SJSA1 (cell line): ENCODE data around the gene TRAF3IP3. TPM values are rescaled to one million over a fixed set of nuclear protein-coding genes. Genes with fewer than 3 reads are reported as not detected.
A peak's percentile ranks its signal among the peaks of the same experiment; 100 is the strongest.
"Not testable (repeated sequence)": the region's sequence is repeated elsewhere in the genome, so short reads cannot be mapped to it uniquely, and the experiment has no call there.

Experiments
- DNase-seq, 2 experiments: peaks; one replicate each; pipeline ENCODE4 v3.0.0-alpha.2; 2015 to 2020; ENCODE audit warnings: low spot score in 2 of 2, low read depth in 1 of 2
- H3K27ac ChIP-seq: fragments of 250-450 bp; sonication (Bioruptor Pico); 2 replicates; pipeline ENCODE4 v1.5.1; 2020; ENCODE audit warnings: mild to moderate bottlenecking, moderate library complexity
- H3K27me3 ChIP-seq: fragments of 250-450 bp; sonication (Bioruptor Pico); replicated peaks from 2 replicates; pipeline ENCODE4 v1.5.1; 2020; ENCODE audit warnings: mild to moderate bottlenecking, moderate library complexity
- H3K36me3 ChIP-seq: fragments of 250-450 bp; sonication (Bioruptor Pico); 2 replicates; pipeline ENCODE4 v1.5.1; 2020; ENCODE audit warnings: mild to moderate bottlenecking
- H3K4me1 ChIP-seq: fragments of 250-450 bp; sonication (Bioruptor Pico); replicated peaks from 2 replicates; pipeline ENCODE4 v1.6.1; 2021; ENCODE audit warnings: mild to moderate bottlenecking
- H3K4me3 ChIP-seq: fragments of 250-450 bp; sonication (Bioruptor Pico); 2 replicates; pipeline ENCODE4 v1.5.1; 2020; ENCODE audit warnings: mild to moderate bottlenecking
- H3K9me3 ChIP-seq: fragments of 250-450 bp; sonication (Bioruptor Pico); replicated peaks from 2 replicates; pipeline ENCODE4 v1.5.1; 2020; ENCODE audit warnings: mild to moderate bottlenecking
- total RNA-seq: library from RNA; depleted of rRNA; stranded (reverse); fragments of >200 nt; shearing (Covaris generic); gene quantifications from 2 replicates; pipeline ENCODE4 v1.2.3, GENCODE V29; 2014

The TRAF3IP3 gene
- total RNA-seq, 1 experiment from 2014 or later: not detected

DNA sequence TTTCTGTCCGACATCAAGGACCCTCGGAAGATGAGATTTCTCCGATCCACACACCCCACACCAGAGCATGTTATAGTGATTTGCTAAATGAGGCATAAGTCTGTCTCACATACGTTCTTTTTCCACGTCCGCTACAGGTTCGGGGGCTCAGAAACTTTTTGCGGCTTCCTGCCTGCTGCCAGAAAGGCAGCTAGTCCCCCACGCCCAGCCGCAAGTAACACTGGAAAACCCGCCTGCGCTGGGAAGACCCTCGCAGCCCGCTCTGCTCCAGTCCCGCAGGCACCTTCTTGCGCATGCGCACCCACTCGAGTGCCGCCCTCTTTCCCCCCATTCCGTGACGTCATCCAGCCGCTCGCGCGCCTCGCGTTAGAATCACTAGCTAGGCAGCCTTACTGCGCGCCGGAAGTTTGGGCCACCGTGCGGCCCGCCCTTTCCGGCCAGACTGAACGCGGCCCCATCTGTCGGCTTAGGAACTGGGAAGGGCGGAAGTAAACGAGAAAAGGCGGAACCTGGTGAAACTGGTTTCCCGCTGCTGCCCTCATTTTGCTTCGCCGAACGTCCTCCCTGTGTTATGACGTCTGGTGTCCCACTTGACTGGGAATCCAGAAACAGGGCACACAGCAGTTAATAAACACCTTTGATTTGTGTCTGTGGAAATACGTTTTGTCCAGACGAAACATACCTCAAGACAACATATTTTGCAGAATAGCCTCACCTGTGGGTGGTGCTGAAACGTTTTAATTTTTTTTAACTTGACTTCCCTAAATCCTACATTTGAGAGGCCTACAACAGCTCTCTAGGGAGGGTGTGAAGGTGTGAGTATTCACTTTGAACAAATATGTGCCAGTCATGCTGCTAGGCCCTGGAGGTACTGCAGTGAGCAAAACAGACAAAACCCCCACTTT is 28.7 kb downstream of the TRAF3IP3 start, which contains the start of gene C1orf74:
TSS of gene C1orf74 (minus strand) at position 295 of the 905 bp plus-strand sequence. CDS start 925 bp downstream, outside the sequence.
- peaks cover 4% of the 10 kb centered on the region for H3K4me1 ChIP-seq
- no peaks in the 10 kb centered on the region for H3K27me3 ChIP-seq
- H3K9me3 ChIP-seq: no peaks in the 10 kb centered on the region; the same call in 1 of the 2 replicates
- peak within 1 kb of the TSS; percentile 63 for H3K27ac ChIP-seq
- H3K4me3 ChIP-seq: peak within 1 kb of the TSS; percentile 55
- 0 out of 2 replicates have a peak, but pooled peaks cover 5% of the 10 kb centered on the region for H3K36me3 ChIP-seq
- peak; percentile 98 for DNase-seq

- Histone ChIP-seq H3K36me3 (0 out of 2 replicates have a peak, but pooled peaks cover 5% of the 10 kb centered on the region), H3K4me3 (no peak overlapping the region), H3K9me3 (no peaks in the 10 kb centered on the region; the same call in 1 of the 2 replicates), H3K27ac (no peak overlapping the region), H3K4me1 (peaks cover 11% of the 10 kb centered on the region), H3K27me3 (no peaks in the 10 kb centered on the region)
- DNase-seq: no peak
Observed at GRCh38 chr1:209785592-209785991, 29.7 kb downstream of the TRAF3IP3 start.

DNA sequence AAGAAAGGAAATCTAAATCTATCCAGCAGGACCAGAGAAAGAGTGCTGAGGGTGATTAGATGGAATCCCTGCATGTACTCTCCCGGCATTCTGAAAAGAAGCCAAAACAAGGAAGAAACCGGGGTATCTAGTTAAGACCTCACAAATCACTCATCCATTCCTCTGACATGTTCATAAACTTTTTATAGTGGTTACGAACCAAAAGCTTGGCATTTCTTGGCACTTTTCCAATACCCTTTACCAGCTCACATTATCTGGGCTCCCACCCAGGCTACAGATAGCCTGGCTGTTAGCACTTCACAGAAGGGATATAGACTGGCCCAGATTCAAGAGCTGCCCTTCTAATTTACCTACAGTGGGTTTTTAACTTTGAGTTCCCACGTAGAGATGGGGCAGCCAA is 30.3 kb downstream of the TRAF3IP3 start:
- no peak for DNase-seq
- peaks cover 11% of the 10 kb centered on the region for H3K4me1 ChIP-seq
- no peak overlapping the region for H3K4me3 ChIP-seq

DNA sequence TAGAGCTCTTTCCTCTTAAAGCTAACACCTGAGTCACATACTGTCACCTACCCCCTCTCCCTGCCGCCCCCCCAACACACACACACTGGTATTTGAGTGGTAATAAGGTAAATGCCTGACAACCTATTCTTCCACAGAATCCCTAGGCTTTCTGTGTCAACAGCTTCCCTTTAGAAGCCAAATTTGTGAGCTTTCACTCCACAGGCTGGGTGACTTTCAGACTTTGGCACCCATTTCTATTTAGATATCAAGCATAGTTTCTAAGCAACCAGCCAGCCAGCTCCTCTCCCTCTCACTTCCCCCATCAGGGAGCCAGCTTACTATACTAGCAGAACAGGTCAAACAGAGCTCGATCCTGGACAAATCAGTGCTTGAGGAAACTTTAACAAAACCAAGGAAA is 31.7 kb downstream of the TRAF3IP3 start:
- no peaks in the 10 kb centered on the region; the same call in 1 of the 2 replicates for H3K9me3 ChIP-seq
- H3K4me1 ChIP-seq: peaks cover 11% of the 10 kb centered on the region
- 0 out of 2 replicates have a peak, but pooled peaks cover 4% of the 10 kb centered on the region for H3K27me3 ChIP-seq
- H3K27ac ChIP-seq: no peak overlapping the region
- DNase-seq: no peak
- no peak overlapping the region for H3K4me3 ChIP-seq
- H3K36me3 ChIP-seq: 0 out of 2 replicates have a peak, but pooled peaks cover 3% of the 10 kb centered on the region

More for the DNA sequence above, 30.3 kb downstream of the TRAF3IP3 start:
- Histone ChIP-seq H3K27ac (no peak overlapping the region), H3K9me3 (no peaks in the 10 kb centered on the region; the same call in 1 of the 2 replicates), H3K27me3 (0 out of 2 replicates have a peak, but pooled peaks cover 4% of the 10 kb centered on the region), H3K36me3 (0 out of 2 replicates have a peak, but pooled peaks cover 5% of the 10 kb centered on the region)

DNA sequence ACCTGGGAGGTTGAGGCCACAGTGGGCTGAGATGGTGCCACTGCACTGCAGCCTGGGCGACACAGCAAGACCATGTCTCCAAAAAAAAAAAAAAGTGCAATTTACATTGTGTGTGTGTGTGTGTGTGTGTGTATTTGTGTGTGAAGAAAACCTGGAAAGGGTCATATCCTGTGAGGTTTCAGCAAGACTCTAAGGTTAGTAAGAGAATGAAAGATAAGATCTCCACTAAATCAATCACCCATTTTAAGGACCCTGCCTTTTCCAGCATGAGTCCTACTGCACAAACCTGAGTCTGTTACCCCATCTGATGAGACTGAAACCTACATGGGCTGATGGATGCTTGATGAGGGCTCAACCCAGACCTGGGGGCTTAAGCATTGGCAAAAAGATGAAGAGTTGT is 33.4 kb downstream of the TRAF3IP3 start:
- Histone ChIP-seq H3K9me3 (peaks cover 2% of the 10 kb centered on the region; the same call in 1 of the 2 replicates), H3K27ac (no peak overlapping the region), H3K36me3 (0 out of 2 replicates have a peak, but pooled peaks cover 2% of the 10 kb centered on the region), H3K27me3 (0 out of 2 replicates have a peak, but pooled peaks cover 4% of the 10 kb centered on the region), H3K4me3 (no peak overlapping the region), H3K4me1 (peaks cover 11% of the 10 kb centered on the region)
- DNase-seq: no peak

DNA sequence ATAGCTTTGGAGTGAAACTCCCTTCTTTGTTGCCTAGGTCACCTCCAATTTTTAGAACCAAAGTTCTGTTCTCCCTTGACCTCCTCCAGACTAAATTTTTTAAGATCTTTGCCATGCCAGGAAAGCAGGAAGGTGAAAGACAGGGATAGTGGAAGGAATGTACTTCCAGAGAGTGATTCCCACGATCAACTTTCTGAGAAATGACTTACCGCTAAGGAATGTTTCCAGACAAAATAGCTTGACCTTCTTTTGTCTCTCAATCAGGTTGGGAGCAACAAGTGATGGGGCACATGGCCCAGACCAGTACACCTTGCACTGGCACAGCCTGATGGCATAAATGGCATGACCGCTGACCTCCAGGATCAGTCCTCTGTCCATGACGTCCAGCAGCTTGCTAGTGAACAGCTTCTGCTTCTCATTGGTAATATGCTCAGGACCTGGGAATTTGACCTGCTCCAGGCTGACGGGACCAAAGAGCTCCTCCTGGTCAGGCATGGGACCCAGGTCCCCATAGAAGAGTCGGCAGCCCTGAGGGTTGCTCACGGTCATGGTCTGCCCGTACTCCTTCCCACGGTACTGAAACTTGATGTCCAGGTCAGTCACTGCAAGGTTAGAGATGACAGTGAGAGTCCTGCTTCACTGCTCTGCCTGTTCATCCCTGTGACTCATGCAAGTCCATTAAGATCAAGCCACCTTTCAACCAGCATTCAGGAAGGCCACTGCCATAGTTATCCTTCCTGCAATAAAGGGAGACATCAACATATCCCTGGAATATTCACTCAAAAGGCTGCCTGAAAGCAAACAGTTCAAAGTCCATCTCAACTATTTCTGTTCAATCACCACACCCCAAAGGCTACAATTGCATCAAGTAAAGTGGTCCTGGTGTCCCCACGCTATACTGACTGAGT is 34.7 kb downstream of the TRAF3IP3 start:
- Histone ChIP-seq H3K9me3 (0 out of 2 replicates have a peak, but pooled peaks cover 2% of the 10 kb centered on the region), H3K27me3 (peaks cover 11% of the 10 kb centered on the region; the same call in 1 of the 2 replicates), H3K4me3 (no peak overlapping the region), H3K4me1 (peaks cover 6% of the 10 kb centered on the region; the same call in 1 of the 2 replicates), H3K27ac (no peak overlapping the region), H3K36me3 (no peaks in the 10 kb centered on the region)
- peak in 1 of 2 experiments; percentile 7 for DNase-seq

GRCh38 chr1:209791920-209792319 is 36.1 kb downstream of the TRAF3IP3 start:
- H3K4me3 ChIP-seq: no peak overlapping the region
- H3K36me3 ChIP-seq: no peaks in the 10 kb centered on the region
- DNase-seq: no peak

DNA sequence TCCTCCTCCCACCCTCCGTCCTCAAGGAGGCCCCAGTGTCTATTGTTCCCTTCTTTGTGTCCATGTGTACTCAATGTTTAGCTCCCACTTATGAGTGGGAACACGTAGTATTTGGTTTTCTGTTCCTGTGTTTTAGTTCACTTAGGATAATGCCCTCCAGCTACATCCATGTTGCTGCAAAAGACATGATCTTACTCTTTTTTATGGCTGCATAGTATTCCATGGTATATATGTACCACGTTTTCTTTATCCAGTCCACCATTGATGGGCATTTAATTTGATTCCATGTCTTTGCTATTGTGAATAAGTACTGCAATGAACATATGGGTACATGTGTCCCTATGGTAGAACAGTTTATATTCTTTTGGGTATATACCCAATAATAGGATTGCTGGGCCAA is 37.9 kb downstream of the TRAF3IP3 start:
- peaks cover 11% of the 10 kb centered on the region; the same call in 1 of the 2 replicates for H3K27me3 ChIP-seq
- not testable (repeated sequence) for H3K9me3 ChIP-seq, H3K4me1 ChIP-seq, DNase-seq, H3K36me3 ChIP-seq, H3K27ac ChIP-seq, H3K4me3 ChIP-seq

More at GRCh38 chr1:209791920-209792319, 36.1 kb downstream of the TRAF3IP3 start:
- Histone ChIP-seq H3K27ac (no peak overlapping the region), H3K9me3 (0 out of 2 replicates have a peak, but pooled peaks cover 2% of the 10 kb centered on the region), H3K27me3 (peaks cover 11% of the 10 kb centered on the region; the same call in 1 of the 2 replicates), H3K4me1 (peaks cover 6% of the 10 kb centered on the region; the same call in 1 of the 2 replicates)

GRCh38 chr1:209797978-209798639 is 42.3 kb downstream of the TRAF3IP3 start:
- Histone ChIP-seq H3K9me3 (0 out of 2 replicates have a peak, but pooled peaks cover 2% of the 10 kb centered on the region), H3K4me1 (no peaks in the 10 kb centered on the region), H3K27me3 (peaks cover 7% of the 10 kb centered on the region; the same call in 1 of the 2 replicates), H3K36me3 (no peaks in the 10 kb centered on the region), H3K4me3 (no peak overlapping the region), H3K27ac (no peak overlapping the region)
- DNase-seq: no peak

- H3K9me3 ChIP-seq: no peaks in the 10 kb centered on the region
- no peaks in the 10 kb centered on the region for H3K36me3 ChIP-seq
- DNase-seq: no peak
- H3K4me1 ChIP-seq: no peaks in the 10 kb centered on the region
- no peak overlapping the region for H3K4me3 ChIP-seq
- H3K27ac ChIP-seq: no peak overlapping the region
- H3K27me3 ChIP-seq: no peaks in the 10 kb centered on the region
Observed at GRCh38 chr1:209800984-209801834, 45.4 kb downstream of the TRAF3IP3 start.

- Histone ChIP-seq H3K36me3 (no peaks in the 10 kb centered on the region), H3K27me3 (no peaks in the 10 kb centered on the region), H3K4me1 (peaks cover 1% of the 10 kb centered on the region), H3K27ac (no peak overlapping the region), H3K4me3 (no peak overlapping the region), H3K9me3 (no peaks in the 10 kb centered on the region)
- DNase-seq: no peak
Observed at GRCh38 chr1:209802117-209802779, 46.4 kb downstream of the TRAF3IP3 start.
